Daoy (cell line): ENCODE measurements around the gene AMIGO3. TPM values are rescaled to one million over a fixed set of nuclear protein-coding genes. Genes with fewer than 3 reads are reported as not detected.

ENCODE experiments used
- DNase-seq: peaks from one replicate; pipeline ENCODE4 v3.0.0-alpha.2; 2015; ENCODE audit warnings: low read depth
- total RNA-seq: library from RNA; depleted of rRNA; stranded (reverse); fragments of >200 nt; shearing (Covaris generic); gene quantifications from 2 replicates; pipeline ENCODE4 v1.2.3, GENCODE V29; 2014; rRNA removed

The AMIGO3 gene
- total RNA-seq, 1 experiment from 2014 or later = 0.63 TPM

GRCh38 chr3:49667701-49668413 lies 51.6 kb downstream of the AMIGO3 start:
- no peak for DNase-seq

Other genes with a start within 250 kb of the AMIGO3 start
- gene DAG1, start 249.4 kb downstream of the AMIGO3 start, total RNA-seq = 20.8 and 27.7 TPM in 2 replicates
- 0.18 and 0.29 TPM in 2 replicates for gene BSN, start 165.2 kb downstream of the AMIGO3 start, total RNA-seq
- gene APEH, start 45.3 kb downstream of the AMIGO3 start, total RNA-seq = 59.1 and 64.5 TPM in 2 replicates
- gene MST1, start 30.2 kb downstream of the AMIGO3 start, total RNA-seq = 0.63 and 3.2 TPM in 2 replicates
- gene RNF123, start 30.1 kb downstream of the AMIGO3 start, total RNA-seq = 16.6 and 17.1 TPM in 2 replicates
- gene GMPPB, start 4.3 kb upstream of the AMIGO3 start, total RNA-seq = 30.8 and 42.0 TPM in 2 replicates
- gene IP6K1, start 66.9 kb upstream of the AMIGO3 start, total RNA-seq = 12.6 and 17.7 TPM in 2 replicates
- not detected in 2 replicates for gene CDHR4, start 80.2 kb upstream of the AMIGO3 start, total RNA-seq
- not detected in 2 replicates for gene INKA1, start 83.6 kb upstream of the AMIGO3 start, total RNA-seq
- gene UBA7, start 94.3 kb upstream of the AMIGO3 start, total RNA-seq = 5.1 and 6.8 TPM in 2 replicates
- gene TRAIP, start 136.9 kb upstream of the AMIGO3 start, total RNA-seq = 6.6 and 10.4 TPM in 2 replicates
- 0.34 TPM in 1 of 2 replicates, not detected in the other for gene CAMKV, start 150.2 kb upstream of the AMIGO3 start, total RNA-seq
- not detected in 2 replicates for gene MST1R, start 184.2 kb upstream of the AMIGO3 start, total RNA-seq
- 7.9 and 14.1 TPM in 2 replicates for gene MON1A, start 210.1 kb upstream of the AMIGO3 start, total RNA-seq
- gene RBM6, start 220.5 kb upstream of the AMIGO3 start, total RNA-seq = 41.7 and 68.2 TPM in 2 replicates